HepG2 (cell line): ENCODE measurements around the gene LZTS2. TPM values are rescaled to one million over a fixed set of nuclear protein-coding genes. Genes with fewer than 3 reads are reported as not detected.

Source experiments
- CAMTA2 ChIP-seq: sonication (generic); formaldehyde crosslinking; IDR thresholded peaks from 2 replicates; pipeline ENCODE4 v1.4.0; 2020; ENCODE audit warnings: mild to moderate bottlenecking, missing genetic modification reagents, borderline replicate concordance
- CBX1 ChIP-seq: IDR thresholded peaks from one replicate; pipeline ENCODE4 v1.6.1; 2016; ENCODE audit warnings: antibody characterized with exemption, low read depth
- EHMT2 ChIP-seq: fragments of 200-600 bp; sonication (generic); IDR thresholded peaks from 2 replicates; pipeline ENCODE4 v1.7.0; 2017; ENCODE audit warnings: antibody characterized with exemption, low read depth, low read length, borderline replicate concordance
- ELF3 ChIP-seq: IDR thresholded peaks from 2 replicates; pipeline ENCODE4 v1.6.1; 2016; ENCODE audit warnings: missing genetic modification reagents, missing compliant biosample characterization
- KLF13 ChIP-seq: sonication (generic); formaldehyde crosslinking; IDR thresholded peaks from 2 replicates; pipeline ENCODE4 v1.4.0; 2020; ENCODE audit warnings: mild to moderate bottlenecking, missing genetic modification reagents
- NCOR1 ChIP-seq: fragments of 200-600 bp; sonication (generic); IDR thresholded peaks from 2 replicates; pipeline ENCODE4 v1.7.0; 2017; ENCODE audit warnings: antibody characterized with exemption, low read length, borderline replicate concordance
- NRL ChIP-seq: sonication (generic); formaldehyde crosslinking; IDR thresholded peaks from 2 replicates; pipeline ENCODE4 v1.5.0; 2020; ENCODE audit warnings: missing genetic modification reagents, mild to moderate bottlenecking, moderate library complexity, borderline replicate concordance
- SALL1 ChIP-seq: sonication (generic); formaldehyde crosslinking; IDR thresholded peaks from 2 replicates; pipeline ENCODE4 v1.8.0; 2022; ENCODE audit warnings: mild to moderate bottlenecking, missing genetic modification reagents
- SMARCE1 ChIP-seq: fragments of 450-650 bp; IDR thresholded peaks from 2 replicates; pipeline ENCODE4 v1.6.1; 2017; ENCODE audit warnings: borderline replicate concordance
- SNAPC2 ChIP-seq: sonication (generic); formaldehyde crosslinking; IDR thresholded peaks from 2 replicates; pipeline ENCODE4 v1.8.1; 2022; ENCODE audit warnings: mild to moderate bottlenecking, missing genetic modification reagents
- THAP11 ChIP-seq: IDR thresholded peaks from 2 replicates; pipeline ENCODE4 v1.6.1; 2016; ENCODE audit warnings: missing biosample characterization, missing genetic modification reagents
- ZBTB20 ChIP-seq: sonication (generic); formaldehyde crosslinking; IDR thresholded peaks from 2 replicates; pipeline ENCODE4 v1.8.1; 2023; ENCODE audit warnings: missing genetic modification reagents, low read depth, mild to moderate bottlenecking, borderline replicate concordance
- ZBTB42 ChIP-seq: sonication (generic); formaldehyde crosslinking; IDR thresholded peaks from 2 replicates; pipeline ENCODE4 v1.5.0; 2020; ENCODE audit warnings: mild to moderate bottlenecking, missing genetic modification reagents
- ZFP36L1 ChIP-seq: sonication (generic); formaldehyde crosslinking; IDR thresholded peaks from 2 replicates; pipeline ENCODE4 v1.8.0; 2022; ENCODE audit warnings: mild to moderate bottlenecking, missing genetic modification reagents, moderate library complexity
- ZNF329 ChIP-seq: sonication (generic); formaldehyde crosslinking; IDR thresholded peaks from 2 replicates; pipeline ENCODE4 v1.9.0; 2021; ENCODE audit warnings: low read depth, mild to moderate bottlenecking, missing genetic modification reagents
- ZNF431 ChIP-seq: sonication (generic); formaldehyde crosslinking; IDR thresholded peaks from 2 replicates; pipeline ENCODE4 v1.9.0; 2022; ENCODE audit warnings: missing genetic modification reagents, low read depth, mild to moderate bottlenecking, borderline replicate concordance
- ZNF567 ChIP-seq: sonication (generic); formaldehyde crosslinking; IDR thresholded peaks from 2 replicates; pipeline ENCODE4 v1.8.1; 2023; ENCODE audit warnings: mild to moderate bottlenecking, missing genetic modification reagents, borderline replicate concordance
- ZNF619 ChIP-seq: sonication (generic); formaldehyde crosslinking; IDR thresholded peaks from 2 replicates; pipeline ENCODE4 v1.4.0; 2020; ENCODE audit warnings: mild to moderate bottlenecking, missing genetic modification reagents
- ZNF652 ChIP-seq: IDR thresholded peaks from 2 replicates; pipeline ENCODE4 v1.6.1; 2016; ENCODE audit warnings: low read depth, borderline replicate concordance
- ZNF781 ChIP-seq: sonication (generic); formaldehyde crosslinking; IDR thresholded peaks from 2 replicates; pipeline ENCODE4 v1.5.1; 2020; ENCODE audit warnings: borderline replicate concordance, mild to moderate bottlenecking, missing genetic modification reagents; ENCODE audit errors: not compliant biosample characterization
- ZNF788 ChIP-seq: sonication (generic); formaldehyde crosslinking; IDR thresholded peaks from 2 replicates; pipeline ENCODE4 v1.5.0; 2020; ENCODE audit warnings: mild to moderate bottlenecking, missing genetic modification reagents, borderline replicate concordance
- polyA plus RNA-seq, 8 experiments: library from polyadenylated mRNA; depleted of rRNA in 3 of 8; stranded (reverse) in 7 of 8; unstranded in 1 of 8; fragments of >200 nt; fragmentation: Illumina TruSeq in 4 of 8; extraction: Trizol in 4 of 8; gene quantifications; 2 replicates each; pipeline versions ENCODE4 v1.2.1 to v1.2.3, GENCODE V29; 2011 to 2016; ENCODE audit warnings: low read depth in 4 of 8, missing spikeins in 1 of 8, mixed read lengths in 1 of 8; ENCODE audit not compliant: insufficient read depth in 1 of 8
- total RNA-seq, 5 experiments: library from RNA; depleted of rRNA; stranded (reverse); fragments of >200 nt; fragmentation: Illumina TruSeq; extraction: Trizol; gene quantifications; 2 replicates each; pipeline ENCODE4 v1.2.3, GENCODE V29; 2016; ENCODE audit warnings: low read depth in 1 of 5
- TF ChIP-seq, protein P1 (sequence below): sonication (generic); formaldehyde crosslinking; IDR thresholded peaks from 2 replicates; pipeline ENCODE4 v1.4.0; 2020; ENCODE audit warnings: low read depth, mild to moderate bottlenecking, missing genetic modification reagents
- TF ChIP-seq, protein P2 (sequence below): sonication (generic); formaldehyde crosslinking; IDR thresholded peaks from 2 replicates; pipeline ENCODE4 v1.4.0; 2020; ENCODE audit warnings: missing genetic modification reagents, borderline replicate concordance
- TF ChIP-seq, protein P3 (sequence below): sonication (generic); formaldehyde crosslinking; IDR thresholded peaks from 2 replicates; pipeline ENCODE4 v1.4.0; 2020; ENCODE audit warnings: low read depth, missing genetic modification reagents

Gene LZTS2
- total and polyA plus RNA-seq, 2 of the 13 experiments (the other 11 are each of a cell fraction or from before 2014, with no cell fraction given), result 43.6 to 65.6 TPM

DNA sequence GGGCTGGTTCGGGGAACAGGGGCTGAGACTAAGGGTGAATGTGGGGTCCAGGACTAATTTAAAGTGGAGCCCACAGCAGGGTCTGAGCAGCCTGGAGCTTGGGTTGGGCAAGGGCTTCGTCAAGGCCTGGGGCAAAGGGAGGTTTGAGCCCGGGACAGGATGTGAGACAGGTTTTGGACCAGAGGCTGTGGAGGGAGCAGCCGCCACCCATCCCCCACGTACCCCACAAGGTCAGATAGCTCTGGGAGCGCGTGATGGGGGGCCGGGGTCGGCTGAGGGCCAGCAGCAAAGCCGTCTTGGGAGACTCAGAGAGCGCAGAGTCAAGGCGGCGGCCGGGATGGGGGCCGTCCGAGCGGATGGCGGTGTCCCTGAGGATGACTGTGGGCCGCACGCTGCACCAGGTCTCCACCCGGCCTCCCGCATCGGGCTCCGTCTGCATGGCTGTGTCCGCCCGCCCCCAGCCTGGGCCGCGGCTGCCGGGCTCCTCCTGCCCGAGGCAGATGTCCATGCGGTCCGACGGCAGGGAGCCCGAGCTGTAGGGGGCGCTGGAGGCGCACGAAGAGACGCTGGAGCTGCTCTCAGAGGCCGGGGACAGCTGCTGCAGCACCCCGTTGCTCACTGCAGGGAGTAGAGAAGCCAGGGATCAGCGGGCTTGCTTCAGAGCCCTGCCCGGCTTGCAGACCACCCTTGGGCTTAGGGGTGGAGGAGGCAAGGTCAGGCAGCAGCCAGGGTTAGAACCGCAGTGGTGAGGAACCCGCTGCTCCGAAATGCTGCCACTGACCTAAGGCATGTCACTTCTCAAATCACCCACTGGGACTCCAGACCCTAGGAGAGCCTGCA is 19.2 kb downstream of the LZTS2 start (continued):
- TF ChIP-seq, protein P1, sequence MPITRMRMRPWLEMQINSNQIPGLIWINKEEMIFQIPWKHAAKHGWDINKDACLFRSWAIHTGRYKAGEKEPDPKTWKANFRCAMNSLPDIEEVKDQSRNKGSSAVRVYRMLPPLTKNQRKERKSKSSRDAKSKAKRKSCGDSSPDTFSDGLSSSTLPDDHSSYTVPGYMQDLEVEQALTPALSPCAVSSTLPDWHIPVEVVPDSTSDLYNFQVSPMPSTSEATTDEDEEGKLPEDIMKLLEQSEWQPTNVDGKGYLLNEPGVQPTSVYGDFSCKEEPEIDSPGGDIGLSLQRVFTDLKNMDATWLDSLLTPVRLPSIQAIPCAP, result no peak
- TF ChIP-seq SNAPC2 (CRISPR knock-in tag) (0 out of 2 replicates have a peak, but pooled peaks have one; percentile 35), KLF13 (CRISPR knock-in tag) (no peak), ELF3 (CRISPR knock-in tag) (peak; percentile 57; the same call in 1 of the 2 replicates), SALL1 (CRISPR knock-in tag) (peak; percentile 77), ZBTB42 (CRISPR knock-in tag) (no peak), ZNF431 (CRISPR knock-in tag) (no peak), THAP11 (peak; percentile 46; the same call in 1 of the 2 replicates), CBX1 (no peak), ZNF788 (CRISPR knock-in tag) (peak; percentile 70; the same call in 1 of the 2 replicates), CAMTA2 (CRISPR knock-in tag) (peak; percentile 43), NCOR1 (no peak), ZNF652 (CRISPR knock-in tag) (no peak), ZBTB20 (CRISPR knock-in tag) (no peak), ZNF781 (CRISPR knock-in tag) (no peak), ZFP36L1 (CRISPR knock-in tag) (0 out of 2 replicates have a peak, but pooled peaks have one; percentile 52), ZNF567 (CRISPR knock-in tag) (peak; percentile 94; the same call in 1 of the 2 replicates), NRL (CRISPR knock-in tag) (peak; percentile 67; the same call in 1 of the 2 replicates), EHMT2 (no peak), ZNF619 (peak; percentile 82), ZNF329 (CRISPR knock-in tag) (0 out of 2 replicates have a peak, but pooled peaks have one; percentile 36), SMARCE1 (no peak)
- TF ChIP-seq, protein P2, sequence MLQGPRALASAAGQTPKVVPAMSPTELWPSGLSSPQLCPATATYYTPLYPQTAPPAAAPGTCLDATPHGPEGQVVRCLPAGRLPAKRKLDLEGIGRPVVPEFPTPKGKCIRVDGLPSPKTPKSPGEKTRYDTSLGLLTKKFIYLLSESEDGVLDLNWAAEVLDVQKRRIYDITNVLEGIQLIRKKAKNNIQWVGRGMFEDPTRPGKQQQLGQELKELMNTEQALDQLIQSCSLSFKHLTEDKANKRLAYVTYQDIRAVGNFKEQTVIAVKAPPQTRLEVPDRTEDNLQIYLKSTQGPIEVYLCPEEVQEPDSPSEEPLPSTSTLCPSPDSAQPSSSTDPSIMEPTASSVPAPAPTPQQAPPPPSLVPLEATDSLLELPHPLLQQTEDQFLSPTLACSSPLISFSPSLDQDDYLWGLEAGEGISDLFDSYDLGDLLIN (CRISPR knock-in tag), result no peak
- TF ChIP-seq, protein P3, sequence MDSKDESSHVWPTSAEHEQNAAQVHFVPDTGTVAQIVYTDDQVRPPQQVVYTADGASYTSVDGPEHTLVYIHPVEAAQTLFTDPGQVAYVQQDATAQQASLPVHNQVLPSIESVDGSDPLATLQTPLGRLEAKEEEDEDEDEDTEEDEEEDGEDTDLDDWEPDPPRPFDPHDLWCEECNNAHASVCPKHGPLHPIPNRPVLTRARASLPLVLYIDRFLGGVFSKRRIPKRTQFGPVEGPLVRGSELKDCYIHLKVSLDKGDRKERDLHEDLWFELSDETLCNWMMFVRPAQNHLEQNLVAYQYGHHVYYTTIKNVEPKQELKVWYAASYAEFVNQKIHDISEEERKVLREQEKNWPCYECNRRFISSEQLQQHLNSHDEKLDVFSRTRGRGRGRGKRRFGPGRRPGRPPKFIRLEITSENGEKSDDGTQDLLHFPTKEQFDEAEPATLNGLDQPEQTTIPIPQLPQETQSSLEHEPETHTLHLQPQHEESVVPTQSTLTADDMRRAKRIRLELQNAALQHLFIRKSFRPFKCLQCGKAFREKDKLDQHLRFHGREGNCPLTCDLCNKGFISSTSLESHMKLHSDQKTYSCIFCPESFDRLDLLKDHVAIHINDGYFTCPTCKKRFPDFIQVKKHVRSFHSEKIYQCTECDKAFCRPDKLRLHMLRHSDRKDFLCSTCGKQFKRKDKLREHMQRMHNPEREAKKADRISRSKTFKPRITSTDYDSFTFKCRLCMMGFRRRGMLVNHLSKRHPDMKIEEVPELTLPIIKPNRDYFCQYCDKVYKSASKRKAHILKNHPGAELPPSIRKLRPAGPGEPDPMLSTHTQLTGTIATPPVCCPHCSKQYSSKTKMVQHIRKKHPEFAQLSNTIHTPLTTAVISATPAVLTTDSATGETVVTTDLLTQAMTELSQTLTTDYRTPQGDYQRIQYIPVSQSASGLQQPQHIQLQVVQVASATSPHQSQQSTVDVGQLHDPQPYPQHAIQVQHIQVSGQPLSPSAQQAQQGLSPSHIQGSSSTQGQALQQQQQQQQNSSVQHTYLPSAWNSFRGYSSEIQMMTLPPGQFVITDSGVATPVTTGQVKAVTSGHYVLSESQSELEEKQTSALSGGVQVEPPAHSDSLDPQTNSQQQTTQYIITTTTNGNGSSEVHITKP, result peak; percentile 36; the same call in 1 of the 2 replicates
